Suppressor macrophage (primary cell): ENCODE results near the gene TEX44.
A peak's percentile ranks its signal among the peaks of the same experiment; 100 is the strongest.

Experiments
- DNase-seq, 4 experiments: peaks; one replicate each; pipeline ENCODE4 v3.0.0-alpha.2; 2020 to 2022

TEX44 gene

DNA sequence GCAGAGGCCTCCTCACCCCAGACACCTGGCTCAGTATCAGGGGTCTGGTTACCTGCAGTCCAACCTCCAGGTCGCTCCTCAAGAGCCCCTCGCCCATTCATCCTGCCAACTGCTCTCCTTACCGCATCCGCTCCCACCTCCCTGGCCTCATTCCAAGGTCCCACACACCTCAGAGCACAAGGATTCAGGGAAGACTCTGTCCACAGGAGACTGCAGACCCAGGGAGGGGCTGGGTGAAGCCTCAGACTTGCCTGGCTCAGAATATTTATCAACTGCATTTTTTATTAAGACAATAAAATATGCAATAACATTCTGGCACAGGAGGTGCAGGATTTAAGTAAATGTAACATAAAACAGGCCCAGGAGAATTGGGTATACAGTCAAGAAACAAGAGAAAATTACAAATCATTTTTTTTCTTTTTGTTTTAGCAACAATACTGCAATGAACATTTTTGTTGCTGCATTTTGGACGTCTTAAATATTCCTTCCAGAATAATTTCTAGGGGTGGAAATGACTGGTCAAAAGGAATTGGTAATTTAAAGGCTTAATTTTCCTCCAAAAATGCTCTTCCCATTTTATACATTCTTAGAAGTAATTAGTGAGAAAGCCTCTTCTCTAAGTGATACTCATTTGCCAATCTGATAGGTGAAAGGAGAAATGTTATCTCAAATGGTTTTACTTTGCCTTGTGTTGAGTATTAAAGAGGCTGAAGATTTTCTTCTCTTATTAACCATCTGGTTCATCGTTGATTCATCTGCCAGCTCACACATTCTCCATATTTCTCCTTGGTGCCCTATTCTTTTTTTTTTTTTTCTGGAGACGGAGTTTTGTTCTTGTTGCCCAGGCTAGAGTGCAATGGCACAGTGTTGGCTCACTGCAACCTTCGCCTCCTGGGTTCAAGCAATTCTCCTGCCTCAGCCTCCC is 42.5 kb downstream of the TEX44 start:
- no peak for DNase-seq

DNA sequence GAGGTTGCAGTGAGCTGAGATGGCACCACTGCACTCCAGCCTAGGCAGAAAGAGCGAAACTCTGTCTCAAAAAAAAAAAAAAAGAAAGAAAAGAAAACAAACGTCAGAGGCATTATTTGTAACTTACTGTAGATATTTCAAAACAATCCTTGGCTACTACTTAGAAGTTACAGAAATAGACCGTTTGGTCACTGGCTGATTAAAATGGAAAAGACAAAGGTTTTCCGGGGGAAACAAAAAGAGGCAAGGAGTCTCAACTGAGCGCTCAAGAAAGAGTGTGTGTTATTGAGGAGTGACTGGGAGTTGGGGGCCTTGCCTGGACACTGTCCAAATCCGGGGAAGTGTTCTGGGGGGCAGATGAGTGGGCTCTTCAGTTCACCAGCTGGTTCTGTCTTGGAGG is 47.6 kb downstream of the TEX44 start:
- peak in 2 of 4 experiments; percentile 23 to 27 for DNase-seq

GRCh38 chr2:231640641-231641111 is 48.0 kb downstream of the TEX44 start:
- DNase-seq, result peak; percentile 69 to 81 (median 76)

- peak; percentile 67 to 84 (median 79) for DNase-seq
These were observed 50.2 kb downstream of the TEX44 start for GRCh38 chr2:231642631-231643494.

GRCh38 chr2:231643495-231643888 is 50.8 kb downstream of the TEX44 start:
- no peak for DNase-seq
